BJ (cell line): ENCODE measurements around the gene MAPK10. TPM values are rescaled to one million over a fixed set of nuclear protein-coding genes. Genes with fewer than 3 reads are reported as not detected.
"Not testable (repeated sequence)": the region's sequence is repeated elsewhere in the genome, so short reads cannot be mapped to it uniquely, and the experiment has no call there.

Experiments used
- CTCF ChIA-PET: fragments of 350-600 bp; formaldehyde crosslinking; extraction: SDS; loops from one replicate; lab custom pipeline; 2021; ENCODE audit warnings: antibody characterized with exemption, inconsistent platforms; lab: Yijun Ruan, JAX
- POLR2A ChIA-PET: fragments of 300-600 bp; sonication (Branson Sonifier 250); formaldehyde crosslinking; extraction: SDS; loops from one replicate; lab custom pipeline; 2021; ENCODE audit warnings: antibody characterized with exemption; lab: Charles Lee
- DNase-seq: peaks from one replicate; pipeline ENCODE4 v3.0.0-alpha.2; 2011; ENCODE audit warnings: low read depth
- H3K27me3 ChIP-seq: 2 replicates; pipeline ENCODE4 v1.6.0; 2011; ENCODE audit warnings: low read length; ENCODE audit not compliant: control insufficient read depth, insufficient read depth
- H3K36me3 ChIP-seq: 2 replicates; pipeline ENCODE4 v1.5.1; 2011; ENCODE audit warnings: low read length; ENCODE audit not compliant: control insufficient read depth, insufficient read depth
- H3K4me3 ChIP-seq: 2 replicates; pipeline ENCODE4 v1.5.1; 2011; ENCODE audit warnings: low read depth, mild to moderate bottlenecking, control low read depth, low read length
- CTCF ChIP-seq: IDR thresholded peaks from 2 replicates; pipeline ENCODE4 v1.5.1; 2011; ENCODE audit warnings: low read depth, mild to moderate bottlenecking, control low read depth, inconsistent platforms, low read length, moderate library complexity; ENCODE audit not compliant: insufficient read depth
- polyA plus RNA-seq: library from polyadenylated mRNA; depleted of rRNA; stranded (reverse); fragments of >200 nt; gene quantifications from 2 replicates; pipeline ENCODE4 v1.2.3, GENCODE V29; 2011

The MAPK10 gene
- polyA plus RNA-seq, 1 experiment: 0.86 TPM

GRCh38 chr4:85966373-85966772 is 393.5 kb downstream of the MAPK10 start:
- Histone ChIP-seq H3K36me3 (no peaks in the 10 kb centered on the region), H3K27me3 (no peaks in the 10 kb centered on the region), H3K4me3 (no peak overlapping the region)
- no peak for DNase-seq
- ChIA-PET POLR2A (no interaction called here), CTCF (interaction anchor here (1.5 to 3.1 kb wide), 2 partner anchors 169 to 219 kb away, joined by 3 to 26 read pairs; no protein-coding TSS in a partner anchor)
- TF ChIP-seq CTCF: no peak

- Histone ChIP-seq H3K36me3 (no peaks in the 10 kb centered on the region), H3K4me3 (no peak overlapping the region), H3K27me3 (no peaks in the 10 kb centered on the region)
- TF ChIP-seq CTCF: no peak
- ChIA-PET POLR2A (no interaction called here), CTCF (interaction anchor here (1.3 to 3.1 kb wide), 4 partner anchors 14 to 218 kb away, joined by 3 to 26 read pairs (median 4); no protein-coding TSS in a partner anchor)
- no peak for DNase-seq
Observed at GRCh38 chr4:85965529-85965928, 394.3 kb downstream of the MAPK10 start.

- H3K27me3 ChIP-seq, POLR2A ChIA-PET, H3K4me3 ChIP-seq, DNase-seq, H3K36me3 ChIP-seq: not testable (repeated sequence)
- CTCF ChIA-PET: interaction anchor here (0.5 to 3.1 kb wide), 6 partner anchors 13 to 217 kb away, joined by 3 to 26 read pairs (median 3); no protein-coding TSS in a partner anchor
Observed at GRCh38 chr4:85965017-85965416, 394.8 kb downstream of the MAPK10 start.

GRCh38 chr4:85964298-85964697 is 395.6 kb downstream of the MAPK10 start:
- no peaks in the 10 kb centered on the region for H3K36me3 ChIP-seq
- DNase-seq: no peak
- POLR2A ChIA-PET: no interaction called here
- peak; percentile 19; the same call in 1 of the 2 replicates for TF ChIP-seq CTCF
- H3K4me3 ChIP-seq: no peak overlapping the region
- CTCF ChIA-PET: interaction anchor here (0.5 to 3.1 kb wide), 7 partner anchors 13 to 1528 kb away, joined by 3 to 26 read pairs (median 3); no protein-coding TSS in a partner anchor
- no peaks in the 10 kb centered on the region for H3K27me3 ChIP-seq

- no peak for DNase-seq
- no peaks in the 10 kb centered on the region for H3K36me3 ChIP-seq
- H3K27me3 ChIP-seq: no peaks in the 10 kb centered on the region
- ChIA-PET CTCF (no interaction called here), POLR2A (no interaction called here)
- no peak overlapping the region for H3K4me3 ChIP-seq
- no peak for TF ChIP-seq CTCF
Observed at GRCh38 chr4:85963231-85963630, 396.6 kb downstream of the MAPK10 start.

GRCh38 chr4:85961887-85962286 is 398.0 kb downstream of the MAPK10 start:
- CTCF ChIA-PET: interaction anchor here (0.8 to 1.1 kb wide), 3 partner anchors 18 to 214 kb away, joined by 4 to 6 read pairs (median 6); no protein-coding TSS in a partner anchor
- TF ChIP-seq CTCF: no peak

More at GRCh38 chr4:85961887-85962286, 398.0 kb downstream of the MAPK10 start:
- Histone ChIP-seq H3K4me3 (no peak overlapping the region), H3K27me3 (no peaks in the 10 kb centered on the region), H3K36me3 (no peaks in the 10 kb centered on the region)
- POLR2A ChIA-PET: no interaction called here
- no peak for DNase-seq
